IMR-90 (cell line): ENCODE results near the gene CD7.

Experiments
- BHLHE40 ChIP-seq: fragments of 150-350 bp; IDR thresholded peaks from 2 replicates; pipeline ENCODE4 v1.6.1; 2016; ENCODE audit warnings: mild to moderate bottlenecking, low read depth, low read length
- CEBPB ChIP-seq: IDR thresholded peaks from 2 replicates; pipeline ENCODE4 v1.6.1; 2012; ENCODE audit warnings: low read depth, low read length, improper control_type of control experiment
- CTCF ChIP-seq: conservative IDR thresholded peaks from 2 replicates; pipeline ENCODE4 v1.5.1; 2012; ENCODE audit warnings: mild to moderate bottlenecking, low read depth, low read length, improper control_type of control experiment
- MAFK ChIP-seq: IDR thresholded peaks from 2 replicates; pipeline ENCODE4 v1.6.1; 2012; ENCODE audit warnings: low read depth, low read length, improper control_type of control experiment
- MAZ ChIP-seq: IDR thresholded peaks from 2 replicates; pipeline ENCODE4 v1.6.1; 2012; ENCODE audit warnings: low read depth, mild to moderate bottlenecking, low read length, improper control_type of control experiment, moderate library complexity, borderline replicate concordance
- MXI1 ChIP-seq: IDR thresholded peaks from 2 replicates; pipeline ENCODE4 v1.6.1; 2012; ENCODE audit warnings: low read depth, mild to moderate bottlenecking, low read length, moderate library complexity, borderline replicate concordance
- NFE2L2 ChIP-seq: fragments of 150-350 bp; IDR thresholded peaks from 2 replicates; pipeline ENCODE4 v1.6.1; 2016; ENCODE audit warnings: low read depth, mild to moderate bottlenecking, low read length
- POLR2A ChIP-seq: IDR thresholded peaks from 2 replicates; pipeline ENCODE4 v1.6.1; 2012; ENCODE audit warnings: mild to moderate bottlenecking, low read depth, low read length
- RAD21 ChIP-seq: IDR thresholded peaks from 2 replicates; pipeline ENCODE4 v1.6.1; 2012; ENCODE audit warnings: low read length, improper control_type of control experiment
- RFX5 ChIP-seq: IDR thresholded peaks from 2 replicates; pipeline ENCODE4 v1.8.0; 2012; ENCODE audit warnings: low read depth, mild to moderate bottlenecking, low read length, moderate library complexity
- USF2 ChIP-seq: fragments of 150-350 bp; IDR thresholded peaks from 2 replicates; pipeline ENCODE4 v1.6.1; 2017; ENCODE audit warnings: mild to moderate bottlenecking, antibody characterized with exemption, low read length, low read depth

- TF ChIP-seq CEBPB (no peak), CTCF (no peak), POLR2A (no peak), NFE2L2 (no peak), MXI1 (no peak), RAD21 (no peak), MAFK (no peak), USF2 (no peak), MAZ (no peak), RFX5 (no peak), BHLHE40 (no peak)
Measured at GRCh38 chr17:82345151-82345976, 28.0 kb upstream of the CD7 start.
